GM12864 (cell line): Measurements from ENCODE around the gene MAST2.
"Not testable (repeated sequence)": the region's sequence is repeated elsewhere in the genome, so short reads cannot be mapped to it uniquely, and the experiment has no call there.

Experiments used
- DNase-seq: peaks from one replicate; pipeline ENCODE4 v3.0.0-alpha.2; 2011; ENCODE audit warnings: low read depth
- H3K4me3 ChIP-seq: 2 replicates; pipeline ENCODE4 v1.5.1; 2011; ENCODE audit warnings: mild to moderate bottlenecking, low read depth, low read length, control low read depth
- CTCF ChIP-seq: IDR thresholded peaks from 2 replicates; pipeline ENCODE4 v1.5.1; 2011; ENCODE audit warnings: low read depth, mild to moderate bottlenecking, moderate library complexity, low read length, control low read depth, inconsistent platforms; ENCODE audit errors: missing control alignments

Gene MAST2

GRCh38 chr1:45842786-45843185 lies 39.4 kb downstream of the MAST2 start:
- no peak overlapping the region for H3K4me3 ChIP-seq
- DNase-seq, result no peak
- no peak for TF ChIP-seq CTCF

GRCh38 chr1:45843474-45843905 lies 40.1 kb downstream of the MAST2 start:
- DNase-seq, result no peak
- H3K4me3 ChIP-seq, result no peak overlapping the region
- TF ChIP-seq CTCF, result peak; percentile 27

- not testable (repeated sequence) for DNase-seq, H3K4me3 ChIP-seq
Measured at GRCh38 chr1:45844000-45844399, 40.6 kb downstream of the MAST2 start.

GRCh38 chr1:45846931-45847330 lies 43.5 kb downstream of the MAST2 start:
- no peak for DNase-seq
- TF ChIP-seq CTCF, result no peak
- no peak overlapping the region for H3K4me3 ChIP-seq

GRCh38 chr1:45848097-45848496 lies 44.7 kb downstream of the MAST2 start:
- DNase-seq, result no peak
- no peak for TF ChIP-seq CTCF
- no peak overlapping the region for H3K4me3 ChIP-seq

- DNase-seq, result no peak
- H3K4me3 ChIP-seq, result no peak overlapping the region
- TF ChIP-seq CTCF, result no peak
Measured at GRCh38 chr1:45848714-45849113, 45.3 kb downstream of the MAST2 start.

- no peak for DNase-seq
- no peak overlapping the region for H3K4me3 ChIP-seq
- no peak for TF ChIP-seq CTCF
Measured at GRCh38 chr1:45850017-45850416, 46.6 kb downstream of the MAST2 start.

GRCh38 chr1:45854724-45855123 lies 51.3 kb downstream of the MAST2 start:
- no peak for TF ChIP-seq CTCF
- DNase-seq, result no peak
- H3K4me3 ChIP-seq, result no peak overlapping the region
